SU-DHL-6 (cell line): ENCODE data around the gene ETV6.

Experiments used
- H2AFZ ChIP-seq: fragments of 200-600 bp; sonication (generic); 2 replicates; pipeline ENCODE4 v1.6.1; 2014; ENCODE audit warnings: low read depth, mild to moderate bottlenecking, moderate library complexity, mixed read lengths, antibody characterized with exemption, low read length; ENCODE audit not compliant: severe bottlenecking
- H3F3A ChIP-seq: fragments of 200-600 bp; shearing (Covaris generic); 2 replicates; pipeline ENCODE4 v1.6.0; 2016; ENCODE audit warnings: antibody characterized with exemption, mild to moderate bottlenecking; ENCODE audit not compliant: insufficient read depth
- H3K27ac ChIP-seq: fragments of 200-600 bp; sonication (generic); 2 replicates; pipeline ENCODE4 v1.5.1; 2016; ENCODE audit warnings: low read depth, mild to moderate bottlenecking, low read length, moderate library complexity, mixed read lengths
- H3K27me3 ChIP-seq: fragments of 200-600 bp; sonication (generic), shearing (Covaris generic); 2 replicates; pipeline ENCODE4 v1.6.0; 2014; ENCODE audit warnings: mild to moderate bottlenecking, low read length
- H3K36me3 ChIP-seq: fragments of 200-600 bp; sonication (generic); 2 replicates; pipeline ENCODE4 v1.6.1; 2014; ENCODE audit warnings: mild to moderate bottlenecking, low read length, mixed read lengths
- H3K4me2 ChIP-seq: fragments of 300-600, 200-600 bp; shearing (Covaris generic), sonication (generic); 2 replicates; pipeline ENCODE4 v1.6.0; 2014; ENCODE audit warnings: low read length, low read depth, mild to moderate bottlenecking; ENCODE audit not compliant: poor library complexity, severe bottlenecking
- H3K4me3 ChIP-seq: fragments of 200-600 bp; sonication (generic); 2 replicates; pipeline ENCODE4 v1.5.1; 2014; ENCODE audit warnings: antibody characterized with exemption, low read length, mild to moderate bottlenecking, mixed read lengths; ENCODE audit not compliant: insufficient read depth, poor library complexity, severe bottlenecking
- H3K79me2 ChIP-seq: fragments of 200-600 bp; sonication (generic); 2 replicates; pipeline ENCODE4 v1.6.1; 2014; ENCODE audit warnings: mild to moderate bottlenecking, low read length, moderate library complexity; ENCODE audit not compliant: insufficient read depth
- H3K9ac ChIP-seq: fragments of 200-600 bp; sonication (generic); 2 replicates; pipeline ENCODE4 v1.7.0; 2014; ENCODE audit warnings: mild to moderate bottlenecking, low read length
- H3K9me2 ChIP-seq: fragments of 200-600 bp; sonication (generic); replicated peaks from 2 replicates; pipeline ENCODE4 v1.6.1; 2014; ENCODE audit warnings: low read length; ENCODE audit not compliant: insufficient read depth
- H3K9me3 ChIP-seq: fragments of 200-600 bp; sonication (generic); 2 replicates; pipeline ENCODE4 v1.6.1; 2014; ENCODE audit warnings: low read length, mixed read lengths; ENCODE audit not compliant: insufficient read depth
- H4K20me1 ChIP-seq: fragments of 200-600 bp; sonication (generic); 2 replicates; pipeline ENCODE4 v1.6.1; 2014; ENCODE audit warnings: low read depth, mild to moderate bottlenecking, antibody characterized with exemption, low read length, moderate library complexity, mixed read lengths
- CTCF ChIP-seq: fragments of 200-600 bp; sonication (generic); IDR thresholded peaks from one replicate; pipeline ENCODE4 v1.5.1; 2017; ENCODE audit warnings: antibody characterized with exemption, mild to moderate bottlenecking, low read length, moderate library complexity; ENCODE audit not compliant: insufficient read depth, poor library complexity, severe bottlenecking
- EZH2phosphoT487 ChIP-seq: fragments of 200-600 bp; sonication (generic), shearing (Covaris generic); conservative IDR thresholded peaks from 2 replicates; pipeline ENCODE4 v1.6.1; 2018; ENCODE audit warnings: mild to moderate bottlenecking, antibody characterized with exemption, low read length, moderate library complexity, mixed read lengths

ETV6 gene

GRCh38 chr12:11703378-11703777 is 53.9 kb downstream of the ETV6 start:
- no peaks in the 10 kb centered on the region for H3K79me2 ChIP-seq
- H3K9me3 ChIP-seq, result no peaks in the 10 kb centered on the region
- H3K4me2 ChIP-seq, result no peak overlapping the region
- no peaks in the 10 kb centered on the region for H4K20me1 ChIP-seq
- H3K4me3 ChIP-seq, result no peak overlapping the region
- H3K27ac ChIP-seq, result no peak overlapping the region
- no peaks in the 10 kb centered on the region for H3K9me2 ChIP-seq
- H2AFZ ChIP-seq, result no peak overlapping the region
- no peak for TF ChIP-seq CTCF
- no peak for TF ChIP-seq EZH2phosphoT487
- no peaks in the 10 kb centered on the region for H3F3A ChIP-seq
- H3K9ac ChIP-seq, result no peak overlapping the region
- H3K36me3 ChIP-seq, result no peaks in the 10 kb centered on the region
- no peaks in the 10 kb centered on the region for H3K27me3 ChIP-seq

- Histone ChIP-seq H3F3A (no peaks in the 10 kb centered on the region), H3K9me3 (no peaks in the 10 kb centered on the region), H3K4me3 (no peak overlapping the region), H2AFZ (no peak overlapping the region), H3K4me2 (no peak overlapping the region), H3K9me2 (no peaks in the 10 kb centered on the region), H3K9ac (no peak overlapping the region), H3K27ac (no peak overlapping the region), H3K79me2 (no peaks in the 10 kb centered on the region), H4K20me1 (no peaks in the 10 kb centered on the region), H3K36me3 (no peaks in the 10 kb centered on the region), H3K27me3 (no peaks in the 10 kb centered on the region)
- no peak for TF ChIP-seq CTCF
- TF ChIP-seq EZH2phosphoT487, result no peak
Observed at GRCh38 chr12:11704089-11704488, 54.6 kb downstream of the ETV6 start.

GRCh38 chr12:11705010-11705409 is 55.5 kb downstream of the ETV6 start:
- no peaks in the 10 kb centered on the region for H3K36me3 ChIP-seq
- no peaks in the 10 kb centered on the region for H3K9me3 ChIP-seq
- H3K79me2 ChIP-seq, result no peaks in the 10 kb centered on the region
- no peaks in the 10 kb centered on the region for H4K20me1 ChIP-seq
- no peak overlapping the region for H3K27ac ChIP-seq
- H3K9me2 ChIP-seq, result no peaks in the 10 kb centered on the region
- no peaks in the 10 kb centered on the region for H3F3A ChIP-seq
- no peak overlapping the region for H3K4me3 ChIP-seq
- no peak for TF ChIP-seq CTCF
- TF ChIP-seq EZH2phosphoT487, result no peak
- no peak overlapping the region for H3K9ac ChIP-seq
- no peak overlapping the region for H2AFZ ChIP-seq
- no peaks in the 10 kb centered on the region for H3K27me3 ChIP-seq
- H3K4me2 ChIP-seq, result no peak overlapping the region
